ENCODE results near the gene WAS. TPM values are rescaled to one million over a fixed set of nuclear protein-coding genes. Genes with fewer than 3 reads are reported as not detected.

The WAS gene
- total RNA-seq, 2 experiments from 2014 or later: 81.6 to 81.9 TPM

- Mint-ChIP-seq H3K27me3 (no peaks in the 10 kb centered on the region), H3K4me3 (no peak overlapping the region), H3K36me3 (ENCODE audit: low read depth) (peaks cover 34% of the 10 kb centered on the region), H3K4me1 (ENCODE audit: low read depth) (peaks cover 15% of the 10 kb centered on the region), H3K9me3 (no peaks in the 10 kb centered on the region), H3K27ac (no peak overlapping the region)
- CTCF ChIA-PET: no interaction called here
- intact Hi-C loops (cut with micrococcal nuclease): no loop called here
- ATAC-seq: no peak
- POLR2A ChIA-PET: no interaction called here
- DNase-seq: no peak
- no peak for TF ChIP-seq CTCF (IDR thresholded peaks at IDR 0.05)
Measured at GRCh38 chrX:48705871-48706270, 22.3 kb downstream of the WAS start.

- CTCF ChIA-PET: no interaction called here
- H3K27ac Mint-ChIP-seq: no peak overlapping the region
- DNase-seq (no peak), ATAC-seq (no peak)
- H3K4me3 Mint-ChIP-seq: no peak overlapping the region
- H3K36me3 Mint-ChIP-seq (ENCODE audit: low read depth): peaks cover 29% of the 10 kb centered on the region
- no peaks in the 10 kb centered on the region for H3K27me3 Mint-ChIP-seq
- H3K9me3 Mint-ChIP-seq: no peaks in the 10 kb centered on the region
- no peak for TF ChIP-seq CTCF (IDR thresholded peaks at IDR 0.05)
- POLR2A ChIA-PET: interaction anchor here (1.1 to 1.6 kb wide), 3 partner anchors 10 to 17 kb away, joined by 4 to 5 read pairs (median 5); partner anchors contain the start of gene SUV39H1
- peaks cover 46% of the 10 kb centered on the region for H3K4me1 Mint-ChIP-seq (ENCODE audit: low read depth)
- intact Hi-C loops (cut with micrococcal nuclease): no loop called here
Measured at GRCh38 chrX:48709522-48710112, 26.0 kb downstream of the WAS start.

GRCh38 chrX:48711162-48711928 lies 27.7 kb downstream of the WAS start:
- peak overlapping the region; percentile 93 for H3K27ac Mint-ChIP-seq
- ATAC-seq (no peak), DNase-seq (no peak)
- CTCF ChIA-PET: interaction anchor here (2.0 kb wide), 1 partner anchor 63 kb away, joined by 5 read pairs; no protein-coding TSS in a partner anchor
- POLR2A ChIA-PET: interaction anchor here (0.6 to 1.1 kb wide), 3 partner anchors 16 to 1086 kb away, joined by 3 to 4 read pairs (median 3); partner anchors contain the start of gene HDAC6
- H3K27me3 Mint-ChIP-seq: no peaks in the 10 kb centered on the region
- TF ChIP-seq CTCF (IDR thresholded peaks at IDR 0.05): no peak
- H3K9me3 Mint-ChIP-seq: no peaks in the 10 kb centered on the region
- H3K36me3 Mint-ChIP-seq (ENCODE audit: low read depth): peaks cover 27% of the 10 kb centered on the region
- H3K4me3 Mint-ChIP-seq: no peak overlapping the region
- intact Hi-C loops (cut with micrococcal nuclease): no loop called here
- peaks cover 62% of the 10 kb centered on the region for H3K4me1 Mint-ChIP-seq (ENCODE audit: low read depth)

GRCh38 chrX:48711929-48712505 lies 28.4 kb downstream of the WAS start:
- ChIA-PET POLR2A (interaction anchor here (0.6 to 1.1 kb wide), 3 partner anchors 16 to 1086 kb away, joined by 3 to 4 read pairs (median 3); partner anchors contain the start of gene HDAC6), CTCF (interaction anchor here (2.0 kb wide), 1 partner anchor 64 kb away, joined by 5 read pairs; no protein-coding TSS in a partner anchor)
- H3K27me3 Mint-ChIP-seq: no peaks in the 10 kb centered on the region
- intact Hi-C loops (cut with micrococcal nuclease): no loop called here
- ATAC-seq (no peak), DNase-seq (no peak)
- peaks cover 67% of the 10 kb centered on the region for H3K4me1 Mint-ChIP-seq (ENCODE audit: low read depth)
- peaks cover 22% of the 10 kb centered on the region for H3K36me3 Mint-ChIP-seq (ENCODE audit: low read depth)
- H3K9me3 Mint-ChIP-seq: no peaks in the 10 kb centered on the region
- H3K4me3 Mint-ChIP-seq: peak overlapping the region; percentile 50
- no peak for TF ChIP-seq CTCF (IDR thresholded peaks at IDR 0.05)
- peak overlapping the region; percentile 93 for H3K27ac Mint-ChIP-seq

Data from activated CD8-positive, alpha-beta T cell treated with anti-CD3 and anti-CD28 coated beads for 36 hours (primary cell).